OCI-LY7 (cell line): Measurements from ENCODE around the gene KCNRG. TPM values are rescaled to one million over a fixed set of nuclear protein-coding genes. Genes with fewer than 3 reads are reported as not detected.

Experiments used
- BruUV-seq: library from RNA; stranded (reverse); fragments of 400-500 nt; replicated peaks from 2 replicates; lab custom pipeline; 2021; lab: Mats Ljungman, UMichigan
- CTCF ChIA-PET: fragments of 300-600 bp; sonication (Branson Sonifier 250); formaldehyde crosslinking; loops from one replicate; lab custom pipeline; 2022; ENCODE audit warnings: antibody characterized with exemption; ENCODE audit not compliant: unreplicated experiment; lab: Charles Lee
- POLR2A ChIA-PET: fragments of 300-600 bp; sonication (Branson Sonifier 250); formaldehyde crosslinking; loops from one replicate; lab custom pipeline; 2022; ENCODE audit warnings: antibody characterized with exemption; lab: Charles Lee
- DNase-seq: peaks from one replicate; pipeline ENCODE4 v3.0.0-alpha.2; 2015; ENCODE audit warnings: low spot score
- H2AFZ ChIP-seq: fragments of 200-600 bp; sonication (generic), shearing (Covaris generic); 2 replicates; pipeline ENCODE4 v1.6.1; 2014; ENCODE audit warnings: mild to moderate bottlenecking, antibody characterized with exemption, low read length, moderate library complexity
- H3K27ac ChIP-seq: fragments of 200-600 bp; sonication (generic); 2 replicates; pipeline ENCODE4 v1.5.1; 2014; ENCODE audit warnings: mixed run types, low read depth, mild to moderate bottlenecking, moderate library complexity, low read length, inconsistent platforms; ENCODE audit not compliant: poor library complexity, severe bottlenecking
- H3K36me3 ChIP-seq: fragments of 200-600 bp; sonication (generic); 2 replicates; pipeline ENCODE4 v1.6.1; 2014; ENCODE audit warnings: mild to moderate bottlenecking, antibody characterized with exemption, low read length, moderate library complexity, mixed read lengths; ENCODE audit not compliant: insufficient read depth
- H3K4me1 ChIP-seq: fragments of 200-600 bp; sonication (generic); 2 replicates; pipeline ENCODE4 v1.5.1; 2014; ENCODE audit warnings: mild to moderate bottlenecking, low read length; ENCODE audit not compliant: insufficient read depth, poor library complexity, severe bottlenecking
- H3K4me2 ChIP-seq: fragments of 200-600 bp; sonication (generic); 2 replicates; pipeline ENCODE4 v1.6.1; 2014; ENCODE audit warnings: mild to moderate bottlenecking, low read length
- H3K4me3 ChIP-seq: fragments of 200-600 bp; sonication (generic); 2 replicates; pipeline ENCODE4 v1.5.1; 2014; ENCODE audit warnings: mild to moderate bottlenecking, low read depth, low read length; ENCODE audit not compliant: poor library complexity, severe bottlenecking
- H3K79me2 ChIP-seq: fragments of 200-600 bp; sonication (generic); 2 replicates; pipeline ENCODE4 v1.6.1; 2016; ENCODE audit warnings: low read depth, mild to moderate bottlenecking, low read length, moderate library complexity, mixed read lengths; ENCODE audit not compliant: insufficient read depth
- H3K9me2 ChIP-seq: fragments of 200-600 bp; sonication (generic); 2 replicates; pipeline ENCODE4 v1.6.1; 2016; ENCODE audit warnings: mild to moderate bottlenecking, low read length, mixed read lengths; ENCODE audit not compliant: insufficient read depth
- H3K9me3 ChIP-seq: fragments of 200-600 bp; sonication (generic); 2 replicates; pipeline ENCODE4 v1.6.1; 2014; ENCODE audit warnings: mild to moderate bottlenecking, mixed run types, low read length, mixed read lengths
- H4K20me1 ChIP-seq: fragments of 200-600 bp; sonication (generic); 2 replicates; pipeline ENCODE4 v1.6.1; 2014; ENCODE audit warnings: mild to moderate bottlenecking, antibody characterized with exemption, low read length, moderate library complexity, mixed read lengths; ENCODE audit not compliant: insufficient read depth
- EZH2phosphoT487 ChIP-seq: fragments of 200-600 bp; sonication (generic); IDR thresholded peaks from 2 replicates; pipeline ENCODE4 v1.6.1; 2018; ENCODE audit warnings: low read depth, borderline replicate concordance, mild to moderate bottlenecking, mixed run types, antibody characterized with exemption, low read length, moderate library complexity, mixed read lengths
- intact Hi-C: fragments of 100-400 bp; cut with micrococcal nuclease; formaldehyde crosslinking; loops from one replicate; pipeline ENCODE4 v1.10.0; 2022; ENCODE audit not compliant: unreplicated experiment
- total RNA-seq, 2 experiments: library from RNA; depleted of rRNA in 1 of 2; stranded (reverse); fragments of >200 nt in 1 of 2; shearing (Covaris generic) in 1 of 2; gene quantifications; 2 replicates each; pipeline ENCODE4 v1.2.3, GENCODE V29; 2014 to 2022
- TF ChIP-seq, protein P1 (sequence below): fragments of 200-600 bp; sonication (generic); conservative IDR thresholded peaks from 2 replicates; pipeline ENCODE4 v1.5.1; 2014; ENCODE audit warnings: mild to moderate bottlenecking, antibody characterized with exemption, low read length, moderate library complexity, mixed read lengths

The KCNRG gene
- total RNA-seq, 2 experiments from 2014 or later: 0.28 TPM; not detected in 1

GRCh38 chr13:50033725-50034124, 18.5 kb downstream of the KCNRG start:
- peaks cover 13% of the 10 kb centered on the region; the same call in 1 of the 2 replicates for H3K36me3 ChIP-seq
- TF ChIP-seq, protein P1, sequence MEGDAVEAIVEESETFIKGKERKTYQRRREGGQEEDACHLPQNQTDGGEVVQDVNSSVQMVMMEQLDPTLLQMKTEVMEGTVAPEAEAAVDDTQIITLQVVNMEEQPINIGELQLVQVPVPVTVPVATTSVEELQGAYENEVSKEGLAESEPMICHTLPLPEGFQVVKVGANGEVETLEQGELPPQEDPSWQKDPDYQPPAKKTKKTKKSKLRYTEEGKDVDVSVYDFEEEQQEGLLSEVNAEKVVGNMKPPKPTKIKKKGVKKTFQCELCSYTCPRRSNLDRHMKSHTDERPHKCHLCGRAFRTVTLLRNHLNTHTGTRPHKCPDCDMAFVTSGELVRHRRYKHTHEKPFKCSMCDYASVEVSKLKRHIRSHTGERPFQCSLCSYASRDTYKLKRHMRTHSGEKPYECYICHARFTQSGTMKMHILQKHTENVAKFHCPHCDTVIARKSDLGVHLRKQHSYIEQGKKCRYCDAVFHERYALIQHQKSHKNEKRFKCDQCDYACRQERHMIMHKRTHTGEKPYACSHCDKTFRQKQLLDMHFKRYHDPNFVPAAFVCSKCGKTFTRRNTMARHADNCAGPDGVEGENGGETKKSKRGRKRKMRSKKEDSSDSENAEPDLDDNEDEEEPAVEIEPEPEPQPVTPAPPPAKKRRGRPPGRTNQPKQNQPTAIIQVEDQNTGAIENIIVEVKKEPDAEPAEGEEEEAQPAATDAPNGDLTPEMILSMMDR: no peak
- no peak for TF ChIP-seq EZH2phosphoT487
- H3K9me3 ChIP-seq: no peaks in the 10 kb centered on the region
- CTCF ChIA-PET: no interaction called here
- POLR2A ChIA-PET: interaction anchor here (1.6 kb wide), 1 partner anchor 13 kb away, joined by 3 read pairs; no protein-coding TSS in a partner anchor
- H4K20me1 ChIP-seq: peaks cover 4% of the 10 kb centered on the region; the same call in 1 of the 2 replicates
- BruUV-seq: no TSS peak
- no peak overlapping the region for H3K4me2 ChIP-seq
- H3K27ac ChIP-seq: no peak overlapping the region
- no peak overlapping the region for H3K4me3 ChIP-seq
- no peak for DNase-seq
- intact Hi-C loops: no loop called here
- H3K9me2 ChIP-seq: no peaks in the 10 kb centered on the region
- no peak overlapping the region for H2AFZ ChIP-seq
- H3K4me1 ChIP-seq: no peaks in the 10 kb centered on the region
- no peaks in the 10 kb centered on the region for H3K79me2 ChIP-seq

GRCh38 chr13:50037788-50038187, 22.5 kb downstream of the KCNRG start:
- intact Hi-C loops: no loop called here
- no peak overlapping the region for H3K27ac ChIP-seq
- no peaks in the 10 kb centered on the region for H3K9me3 ChIP-seq
- H3K4me3 ChIP-seq: no peak overlapping the region
- no peak for DNase-seq
- TF ChIP-seq EZH2phosphoT487: no peak
- TF ChIP-seq, protein P1: no peak
- H3K4me1 ChIP-seq: no peaks in the 10 kb centered on the region
- BruUV-seq: no TSS peak
- ChIA-PET POLR2A (interaction anchor here (0.7 kb wide), 1 partner anchor 783 kb away, joined by 5 read pairs; no protein-coding TSS in a partner anchor), CTCF (no interaction called here)
- no peak overlapping the region for H2AFZ ChIP-seq
- no peaks in the 10 kb centered on the region for H3K79me2 ChIP-seq
- no peak overlapping the region for H3K4me2 ChIP-seq
- H3K36me3 ChIP-seq: peaks cover 52% of the 10 kb centered on the region
- no peaks in the 10 kb centered on the region for H3K9me2 ChIP-seq
- no peaks in the 10 kb centered on the region for H4K20me1 ChIP-seq

DNA sequence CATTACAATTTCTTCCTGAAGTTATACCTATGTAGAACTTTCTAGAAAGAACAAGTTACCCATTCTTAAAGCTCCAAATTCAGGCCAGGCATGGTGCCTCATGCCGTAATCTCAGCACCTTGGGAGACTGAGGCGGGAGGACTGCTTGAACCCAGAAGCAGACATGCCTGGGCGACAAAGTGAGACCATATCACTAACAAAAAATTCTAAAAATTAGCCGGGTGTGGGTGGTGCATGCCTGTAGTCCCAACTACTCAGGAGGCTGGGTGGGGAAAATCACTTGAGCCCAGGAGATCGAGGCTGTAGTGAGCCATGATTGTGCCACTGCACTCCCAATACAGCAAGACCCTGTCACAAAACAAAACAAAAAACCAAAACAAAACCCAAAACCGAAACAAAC, 23.0 kb downstream of the KCNRG start:
- no TSS peak for BruUV-seq
- Histone ChIP-seq H3K4me3 (no peak overlapping the region), H3K79me2 (no peaks in the 10 kb centered on the region), H3K4me2 (no peak overlapping the region), H3K9me3 (no peaks in the 10 kb centered on the region), H3K36me3 (peaks cover 57% of the 10 kb centered on the region), H4K20me1 (no peaks in the 10 kb centered on the region), H3K4me1 (no peaks in the 10 kb centered on the region), H3K27ac (no peak overlapping the region), H2AFZ (no peak overlapping the region), H3K9me2 (no peaks in the 10 kb centered on the region)
- DNase-seq: no peak
- intact Hi-C loops: no loop called here
- TF ChIP-seq, protein P1: no peak
- TF ChIP-seq EZH2phosphoT487: no peak
- POLR2A ChIA-PET: interaction anchor here (0.6 to 0.8 kb wide), 4 partner anchors 17 to 782 kb away, joined by 3 to 7 read pairs (median 5); no protein-coding TSS in a partner anchor
- CTCF ChIA-PET: no interaction called here
